ENCODE results near the gene ITGA7. TPM values are rescaled to one million over a fixed set of nuclear protein-coding genes. Genes with fewer than 3 reads are reported as not detected.

The ITGA7 gene
- total and polyA plus RNA-seq, 2 of the 8 experiments (the other 6 are each of a cell fraction or from before 2014, with no cell fraction given): 57.6 to 86.1 TPM

DNA sequence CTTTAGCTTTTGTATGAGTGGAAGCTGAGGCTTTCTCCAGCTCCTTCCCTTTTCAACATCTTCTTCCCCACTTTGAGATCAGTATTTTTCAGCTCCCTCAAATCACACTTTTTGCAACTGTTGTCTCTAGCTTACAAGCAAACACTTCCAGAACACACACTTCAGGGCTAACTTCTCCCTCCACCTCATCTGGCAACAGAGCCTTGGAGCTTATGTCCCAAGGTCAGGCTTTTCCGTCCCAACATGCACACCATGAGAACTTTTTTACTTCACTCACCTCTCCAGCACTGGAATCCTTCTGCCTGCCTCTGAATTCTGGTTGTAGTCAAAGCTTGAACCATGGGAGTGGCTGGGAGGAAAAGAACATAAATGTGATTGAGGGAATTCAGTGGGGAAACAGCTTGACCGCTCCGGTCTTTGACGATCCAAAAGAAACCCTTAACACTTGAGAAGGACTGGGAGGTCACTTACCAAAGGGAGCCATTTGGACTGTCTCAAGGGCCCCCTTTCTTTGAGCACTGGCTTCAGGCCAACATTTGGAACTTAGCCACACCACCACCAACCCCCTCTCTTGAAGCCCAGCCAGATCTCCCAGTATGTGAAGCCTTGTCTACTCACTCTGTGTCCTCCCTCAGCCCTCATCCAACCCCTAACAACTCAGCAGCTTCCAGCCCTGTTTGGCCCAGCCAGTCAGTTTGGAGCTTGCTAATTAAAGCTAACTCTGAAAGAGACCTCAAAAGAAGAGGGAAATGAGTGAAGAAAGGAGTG, 4.3 kb upstream of the ITGA7 start (continued):
- no peak for TF ChIP-seq EP300 (IDR thresholded peaks at IDR 0.05; ENCODE audit: borderline replicate concordance in 1 of 2, low read depth in 2 of 2, low read length in 2 of 2)
- no peak for TF ChIP-seq SIX5 (IDR thresholded peaks at IDR 0.05; ENCODE audit: low read depth, low read length)
- TF ChIP-seq TAF1 (IDR thresholded peaks at IDR 0.05; ENCODE audit: low read depth, low read length): no peak
- no peak for TF ChIP-seq NRF1 (IDR thresholded peaks at IDR 0.05; ENCODE audit: low read depth, low read length)
